ENCODE measurements around the gene MED9. TPM values are rescaled to one million over a fixed set of nuclear protein-coding genes. Genes with fewer than 3 reads are reported as not detected.

The MED9 gene
- total RNA-seq, 1 experiment from 2014 or later, result 8.1 TPM

DNA sequence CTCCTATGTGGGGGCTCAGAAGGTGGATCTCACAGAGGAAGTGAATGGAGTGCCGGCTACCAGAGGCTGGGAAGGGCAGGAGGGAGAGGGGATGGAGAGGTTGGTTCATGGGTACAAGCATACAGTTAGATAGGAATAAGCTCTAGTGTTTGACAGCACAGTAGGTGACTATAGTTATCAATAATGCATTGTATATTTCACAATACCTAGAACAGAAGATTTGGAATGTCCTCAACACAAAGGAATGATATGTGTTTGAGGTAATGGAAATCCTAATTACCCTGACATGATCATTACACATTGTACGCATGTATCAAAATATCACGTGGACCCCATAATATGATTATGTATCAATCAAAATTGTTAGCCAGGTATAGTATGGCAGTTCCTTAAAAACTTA is 38.9 kb upstream of the MED9 start:
- intact Hi-C loops (cut with micrococcal nuclease), result no loop called here
- Mint-ChIP-seq H3K27me3 (ENCODE audit: insufficient read depth, unreplicated experiment) (peaks cover 21% of the 10 kb centered on the region), H3K4me1 (ENCODE audit: insufficient read depth, unreplicated experiment) (no peaks in the 10 kb centered on the region), H3K9me3 (ENCODE audit: unreplicated experiment) (peaks cover 6% of the 10 kb centered on the region), H3K36me3 (ENCODE audit: insufficient read depth, unreplicated experiment) (no peaks in the 10 kb centered on the region), H3K27ac (ENCODE audit: low read depth, unreplicated experiment) (no peak overlapping the region), H3K4me3 (ENCODE audit: unreplicated experiment) (no peak overlapping the region)
- POLR2A ChIA-PET, result interaction anchor here (0.6 kb wide), 1 partner anchor 470 kb away, joined by 3 read pairs; no protein-coding TSS in a partner anchor
- no TSS peak for BruUV-seq (replicated peaks)
- TF ChIP-seq, protein P1, sequence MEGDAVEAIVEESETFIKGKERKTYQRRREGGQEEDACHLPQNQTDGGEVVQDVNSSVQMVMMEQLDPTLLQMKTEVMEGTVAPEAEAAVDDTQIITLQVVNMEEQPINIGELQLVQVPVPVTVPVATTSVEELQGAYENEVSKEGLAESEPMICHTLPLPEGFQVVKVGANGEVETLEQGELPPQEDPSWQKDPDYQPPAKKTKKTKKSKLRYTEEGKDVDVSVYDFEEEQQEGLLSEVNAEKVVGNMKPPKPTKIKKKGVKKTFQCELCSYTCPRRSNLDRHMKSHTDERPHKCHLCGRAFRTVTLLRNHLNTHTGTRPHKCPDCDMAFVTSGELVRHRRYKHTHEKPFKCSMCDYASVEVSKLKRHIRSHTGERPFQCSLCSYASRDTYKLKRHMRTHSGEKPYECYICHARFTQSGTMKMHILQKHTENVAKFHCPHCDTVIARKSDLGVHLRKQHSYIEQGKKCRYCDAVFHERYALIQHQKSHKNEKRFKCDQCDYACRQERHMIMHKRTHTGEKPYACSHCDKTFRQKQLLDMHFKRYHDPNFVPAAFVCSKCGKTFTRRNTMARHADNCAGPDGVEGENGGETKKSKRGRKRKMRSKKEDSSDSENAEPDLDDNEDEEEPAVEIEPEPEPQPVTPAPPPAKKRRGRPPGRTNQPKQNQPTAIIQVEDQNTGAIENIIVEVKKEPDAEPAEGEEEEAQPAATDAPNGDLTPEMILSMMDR (IDR thresholded peaks at IDR 0.05; ENCODE audit: unreplicated experiment), result no peak
- CTCF ChIA-PET, result no interaction called here
- DNase-seq (ENCODE audit: unreplicated experiment), result no peak

GRCh38 chr17:17440010-17440843 is 36.6 kb upstream of the MED9 start:
- H3K36me3 Mint-ChIP-seq (ENCODE audit: insufficient read depth, unreplicated experiment), result no peaks in the 10 kb centered on the region
- H3K27me3 Mint-ChIP-seq (ENCODE audit: insufficient read depth, unreplicated experiment), result no peaks in the 10 kb centered on the region
- DNase-seq (ENCODE audit: unreplicated experiment), result peak; percentile 57
- H3K27ac Mint-ChIP-seq (ENCODE audit: low read depth, unreplicated experiment), result no peak overlapping the region
- H3K4me1 Mint-ChIP-seq (ENCODE audit: insufficient read depth, unreplicated experiment), result no peaks in the 10 kb centered on the region
- ChIA-PET CTCF (no interaction called here), POLR2A (no interaction called here)
- intact Hi-C loops (cut with micrococcal nuclease), result loop anchor here (2.0 kb wide), 1 partner anchor 83 kb away; no protein-coding TSS in a partner anchor
- H3K4me3 Mint-ChIP-seq (ENCODE audit: unreplicated experiment), result no peak overlapping the region
- no peaks in the 10 kb centered on the region for H3K9me3 Mint-ChIP-seq (ENCODE audit: unreplicated experiment)
- TF ChIP-seq, protein P1 (IDR thresholded peaks at IDR 0.05; ENCODE audit: unreplicated experiment), result peak; percentile 27
- BruUV-seq (replicated peaks), result no TSS peak

DNA sequence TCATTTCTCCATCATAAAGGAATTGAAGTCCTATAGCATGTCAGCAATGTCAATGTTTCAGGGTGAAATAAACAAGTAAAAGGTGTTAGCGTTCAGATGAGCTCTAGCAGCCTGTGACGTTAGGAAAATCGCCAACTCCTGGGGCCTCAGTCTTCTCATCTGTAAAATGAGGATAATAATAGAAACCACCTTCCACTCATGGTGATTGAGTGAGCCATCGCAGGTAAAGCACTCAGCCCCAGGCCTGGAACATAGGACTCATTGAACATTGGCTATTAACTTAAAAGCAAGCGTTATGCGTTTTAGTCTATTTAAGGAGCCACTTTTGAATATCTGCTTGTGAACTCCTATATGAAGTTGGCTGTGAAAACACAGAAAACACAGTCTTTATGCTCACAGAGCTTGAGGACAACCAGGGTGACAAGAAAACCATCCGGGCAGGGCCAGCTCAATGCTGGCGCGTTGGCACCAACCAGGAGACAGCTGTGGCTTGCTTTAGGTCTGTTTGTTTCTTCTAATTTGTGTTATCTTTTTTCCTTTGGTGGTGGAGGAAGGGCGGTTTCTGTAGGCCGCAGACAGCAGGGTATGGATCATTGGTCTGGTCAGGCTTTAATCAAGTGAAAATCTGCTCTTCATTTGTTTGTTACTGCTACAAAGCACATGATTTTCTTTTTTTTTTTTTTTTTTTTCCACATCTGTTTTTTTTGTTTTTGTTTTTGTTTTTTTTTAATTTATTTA is 35.7 kb upstream of the MED9 start:
- H3K4me3 Mint-ChIP-seq (ENCODE audit: unreplicated experiment), result no peak overlapping the region
- no peaks in the 10 kb centered on the region for H3K36me3 Mint-ChIP-seq (ENCODE audit: insufficient read depth, unreplicated experiment)
- no peak overlapping the region for H3K27ac Mint-ChIP-seq (ENCODE audit: low read depth, unreplicated experiment)
- peaks cover 8% of the 10 kb centered on the region for H3K27me3 Mint-ChIP-seq (ENCODE audit: insufficient read depth, unreplicated experiment)
- no peak for DNase-seq (ENCODE audit: unreplicated experiment)
- H3K4me1 Mint-ChIP-seq (ENCODE audit: insufficient read depth, unreplicated experiment), result peaks cover 5% of the 10 kb centered on the region
- H3K9me3 Mint-ChIP-seq (ENCODE audit: unreplicated experiment), result no peaks in the 10 kb centered on the region
- TF ChIP-seq, protein P1 (IDR thresholded peaks at IDR 0.05; ENCODE audit: unreplicated experiment), result no peak
- POLR2A ChIA-PET, result no interaction called here
- BruUV-seq (replicated peaks), result no TSS peak
- intact Hi-C loops (cut with micrococcal nuclease), result loop anchor here (2.0 kb wide), 1 partner anchor 84 kb away; no protein-coding TSS in a partner anchor
- CTCF ChIA-PET, result no interaction called here

DNA sequence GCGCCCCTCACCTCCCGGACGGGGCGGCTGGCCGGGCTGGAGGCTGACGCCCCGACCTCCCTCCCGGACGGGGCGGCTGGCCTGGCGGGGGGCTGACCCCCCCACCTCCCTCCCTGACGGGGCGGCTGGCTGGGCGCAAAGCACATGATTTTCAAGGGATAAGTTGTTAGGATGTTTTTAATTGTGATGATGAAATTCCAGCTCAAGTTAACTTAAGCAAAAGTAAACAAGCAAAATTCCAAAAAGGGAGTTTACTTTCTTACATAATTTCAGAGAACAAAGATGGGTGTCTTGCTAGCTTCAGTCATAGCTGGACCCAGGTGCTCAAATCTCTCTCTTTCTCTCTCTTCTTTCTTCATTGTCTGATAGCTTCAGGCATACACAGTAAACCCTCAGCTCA is 33.6 kb upstream of the MED9 start:
- ChIA-PET POLR2A (interaction anchor here (0.7 kb wide), 1 partner anchor 73 kb away, joined by 3 read pairs; no protein-coding TSS in a partner anchor), CTCF (no interaction called here)
- TF ChIP-seq, protein P1 (IDR thresholded peaks at IDR 0.05; ENCODE audit: unreplicated experiment), result no peak
- H3K27ac Mint-ChIP-seq (ENCODE audit: low read depth, unreplicated experiment), result no peak overlapping the region
- H3K4me3 Mint-ChIP-seq (ENCODE audit: unreplicated experiment), result no peak overlapping the region
- peaks cover 8% of the 10 kb centered on the region for H3K4me1 Mint-ChIP-seq (ENCODE audit: insufficient read depth, unreplicated experiment)
- H3K27me3 Mint-ChIP-seq (ENCODE audit: insufficient read depth, unreplicated experiment), result peaks cover 11% of the 10 kb centered on the region
- H3K9me3 Mint-ChIP-seq (ENCODE audit: unreplicated experiment), result no peaks in the 10 kb centered on the region
- no peaks in the 10 kb centered on the region for H3K36me3 Mint-ChIP-seq (ENCODE audit: insufficient read depth, unreplicated experiment)
- intact Hi-C loops (cut with micrococcal nuclease), result no loop called here
- no peak for DNase-seq (ENCODE audit: unreplicated experiment)
- no TSS peak for BruUV-seq (replicated peaks)
